HG02885 (cell line): ENCODE data around the gene DEFB113.
"Not testable (repeated sequence)": the region's sequence is repeated elsewhere in the genome, so short reads cannot be mapped to it uniquely, and the experiment has no call there.

Experiments used
- ATAC-seq: cut with Tn5 transposase; IDR thresholded peaks from one replicate; pipeline ENCODE4 v1.9.1; 2021; ENCODE audit warnings: mild to moderate bottlenecking; ENCODE audit not compliant: unreplicated experiment, poor library complexity

Gene DEFB113

GRCh38 chr6:49969605-49970004 is at the start of gene DEFB113:
TSS of gene DEFB113 (minus strand) at chr6:49969625. CDS start at chr6:49969625, 0 bp downstream.
- no peak for ATAC-seq

DNA sequence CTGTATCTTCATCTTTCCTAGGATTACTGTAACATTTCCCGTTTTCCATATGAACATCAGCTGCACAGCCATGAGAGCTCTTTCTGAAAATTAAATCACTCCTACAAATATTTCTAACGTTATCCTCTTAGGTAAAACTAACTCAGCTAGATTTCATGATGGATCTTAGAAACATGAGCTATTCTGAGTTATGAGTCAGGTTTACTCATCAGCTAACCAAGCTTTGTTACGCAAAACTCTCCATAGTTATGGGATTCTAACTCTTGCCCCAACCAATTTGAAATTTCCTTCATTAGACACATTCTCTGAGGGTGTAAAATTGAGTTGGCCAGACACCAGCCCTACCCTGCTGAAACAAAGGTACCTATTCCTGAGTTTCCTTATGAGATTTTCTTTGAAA is 38.4 kb upstream of the DEFB113 start:
- no peak for ATAC-seq

GRCh38 chr6:50003139-50003538 is 33.7 kb upstream of the DEFB113 start:
- no peak for ATAC-seq

DNA sequence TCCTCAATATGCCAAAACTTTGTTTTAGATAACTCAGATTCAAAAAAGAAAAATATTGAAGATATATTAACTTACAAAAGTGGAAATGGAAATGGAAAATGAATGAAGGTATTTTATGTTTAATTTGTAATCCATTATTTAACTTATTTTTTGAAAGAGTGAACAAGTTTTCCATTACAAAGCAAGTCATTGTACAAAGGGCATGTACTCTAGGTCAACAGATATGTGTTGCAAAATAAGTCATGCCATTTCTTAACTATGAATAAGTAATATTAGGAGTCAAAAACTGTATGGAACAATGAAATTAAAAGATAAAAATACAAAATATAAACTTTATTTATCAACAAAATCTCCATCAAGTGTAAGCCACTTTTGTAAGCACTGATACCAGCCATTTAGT is 25.9 kb upstream of the DEFB113 start:
- ATAC-seq: no peak

- no peak for ATAC-seq
Measured at GRCh38 chr6:49988900-49989299, 19.5 kb upstream of the DEFB113 start.

DNA sequence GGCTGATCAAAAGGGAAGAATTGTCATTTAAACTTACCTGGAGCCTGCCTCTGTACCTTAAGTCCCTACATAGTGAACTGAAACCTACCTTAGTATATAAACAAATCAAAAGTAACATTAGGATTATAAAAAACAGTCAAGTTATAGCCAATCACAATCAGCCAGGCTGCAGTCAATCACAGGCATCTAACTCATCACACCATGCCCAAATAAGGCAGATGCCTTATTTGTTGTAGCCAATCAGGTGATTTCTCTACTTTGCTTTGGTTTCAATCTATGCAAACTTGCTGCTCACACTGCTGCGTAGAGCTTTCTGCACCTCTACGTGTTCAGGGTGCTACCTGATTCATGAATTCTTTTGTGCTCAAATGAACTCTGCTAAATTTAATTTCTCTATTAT is 18.3 kb upstream of the DEFB113 start:
- no peak for ATAC-seq

DNA sequence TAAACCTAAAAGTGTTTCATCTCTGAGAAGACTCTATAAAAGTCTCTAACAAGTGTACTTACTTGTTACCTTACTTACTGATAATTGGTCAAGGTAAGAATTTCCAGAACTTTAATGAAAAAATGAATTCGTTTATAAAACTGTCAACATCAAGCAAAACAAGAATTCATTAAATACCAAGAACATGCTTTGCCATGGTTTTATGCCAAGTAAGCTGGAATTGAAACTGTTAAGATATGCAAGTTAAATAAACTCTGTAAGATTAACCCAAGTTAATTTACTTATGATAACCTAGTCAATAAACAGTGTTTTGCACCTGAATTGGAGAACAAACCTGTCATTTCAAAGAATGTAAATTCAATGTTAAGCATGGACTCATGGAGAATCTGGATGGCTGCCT is 17.1 kb upstream of the DEFB113 start:
- no peak for ATAC-seq

DNA sequence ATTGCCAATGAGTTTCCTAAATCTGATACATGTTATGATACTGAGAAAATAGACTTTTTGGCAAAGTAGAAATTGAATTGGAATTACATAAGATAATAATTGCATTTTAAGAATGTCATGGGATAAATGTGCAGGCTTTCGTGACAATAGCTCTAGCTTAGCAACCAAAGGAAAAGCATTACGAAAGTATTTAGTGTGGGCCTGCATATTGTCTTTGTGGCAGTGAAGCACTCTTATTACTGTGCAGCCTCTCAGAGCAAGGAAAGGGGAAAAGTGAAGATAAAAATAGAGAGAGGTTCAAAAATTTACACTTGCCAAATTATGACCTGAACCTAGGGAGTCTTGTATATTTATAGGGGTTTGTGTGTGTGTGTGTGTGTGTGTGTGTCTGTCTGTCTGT is 12.6 kb upstream of the DEFB113 start:
- no peak for ATAC-seq

DNA sequence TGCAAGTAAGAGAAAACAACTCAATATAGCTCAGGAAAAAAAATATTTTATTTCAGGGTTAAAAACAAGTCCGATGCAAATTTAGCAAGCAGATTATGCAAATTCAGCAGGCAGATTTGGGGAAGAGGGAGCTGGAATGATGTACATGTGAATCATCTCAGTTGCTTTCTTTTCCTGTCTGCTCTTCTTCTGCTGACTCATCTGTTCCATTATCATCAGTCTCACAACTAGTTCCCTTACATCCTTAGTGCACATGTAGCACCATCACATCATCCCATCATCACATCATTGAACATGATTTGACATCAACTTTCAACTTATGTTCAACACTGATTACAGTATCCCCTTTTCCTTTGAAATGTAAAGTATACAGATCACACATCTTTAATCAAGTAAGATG is 11.5 kb upstream of the DEFB113 start:
- ATAC-seq: peak; percentile 45

- ATAC-seq: no peak
Measured at GRCh38 chr6:49979584-49979983, 10.2 kb upstream of the DEFB113 start.

GRCh38 chr6:49978332-49979226 is 9.2 kb upstream of the DEFB113 start:
- ATAC-seq: no peak

DNA sequence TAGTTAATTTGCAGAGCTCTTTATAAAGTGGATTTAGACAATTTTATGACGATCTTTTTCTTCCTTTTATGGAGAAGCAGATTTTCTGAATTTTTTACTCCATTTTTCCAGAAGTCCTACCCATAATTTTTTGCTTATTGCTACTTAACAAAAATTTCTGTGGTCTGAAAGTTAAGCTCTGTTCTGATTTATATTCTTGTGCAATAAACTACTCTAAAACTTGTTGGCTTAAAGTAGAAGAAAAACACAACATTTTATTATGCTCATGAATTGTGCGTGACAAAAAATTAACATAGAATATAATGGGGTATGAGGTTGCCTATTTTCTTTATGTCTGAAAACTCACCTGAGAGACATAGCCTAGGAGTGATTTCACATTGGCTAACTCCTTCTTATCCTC is 2.6 kb downstream of the DEFB113 start:
- no peak for ATAC-seq

- ATAC-seq: no peak
Measured at GRCh38 chr6:49966334-49966733, 3.1 kb downstream of the DEFB113 start.

- ATAC-seq: no peak
Measured at GRCh38 chr6:49964064-49964463, 5.4 kb downstream of the DEFB113 start, which contains the start of gene DEFB114. TSS of gene DEFB114 (minus strand) at chr6:49964164. CDS start at chr6:49964105, 59 bp downstream.

DNA sequence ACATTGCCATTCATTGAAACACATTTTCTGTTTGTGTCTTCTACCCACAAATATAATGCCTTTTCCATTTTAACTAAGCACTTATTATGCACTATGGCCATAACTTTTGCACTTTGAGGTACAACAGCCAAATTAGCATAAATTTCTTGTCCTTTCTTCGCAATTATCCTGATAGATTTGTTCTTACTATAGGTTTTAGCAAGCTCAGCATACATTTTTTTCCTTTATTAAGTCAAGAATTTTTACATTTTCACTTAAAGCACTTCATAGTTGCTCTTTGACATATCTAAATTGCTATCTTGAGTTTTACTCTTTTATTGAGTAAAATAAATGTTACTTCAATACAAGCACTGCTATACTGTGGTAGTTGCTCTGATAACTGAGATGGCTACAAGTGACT is 11.2 kb downstream of the DEFB113 start:
- no peak for ATAC-seq

GRCh38 chr6:49955847-49956246 is 13.6 kb downstream of the DEFB113 start:
- no peak for ATAC-seq

GRCh38 chr6:49951926-49952325 is 17.5 kb downstream of the DEFB113 start:
- ATAC-seq: no peak

GRCh38 chr6:49950415-49950751 is 19.0 kb downstream of the DEFB113 start:
- ATAC-seq: no peak

DNA sequence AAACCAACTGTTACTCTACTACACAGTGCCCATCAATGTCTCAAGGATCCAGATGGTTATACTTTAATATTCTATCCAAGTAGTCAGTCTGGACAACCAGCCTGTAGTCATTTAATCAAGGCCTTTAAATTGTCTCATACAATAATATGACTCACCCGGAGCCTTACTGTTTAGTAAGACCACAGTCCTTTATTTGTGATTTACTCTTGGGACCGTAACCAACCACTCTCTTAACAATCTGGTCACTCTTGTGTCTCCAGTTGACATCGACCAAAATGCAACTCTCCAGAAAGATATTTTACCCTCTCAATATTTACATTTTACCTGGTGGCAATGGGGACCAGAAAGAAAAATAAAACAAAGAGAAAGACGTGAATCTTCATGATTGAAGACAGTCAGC is 20.4 kb downstream of the DEFB113 start:
- no peak for ATAC-seq

- no peak for ATAC-seq
Measured at GRCh38 chr6:49946835-49947234, 22.6 kb downstream of the DEFB113 start.

GRCh38 chr6:49944068-49944467 is 25.4 kb downstream of the DEFB113 start:
- not testable (repeated sequence) for ATAC-seq

DNA sequence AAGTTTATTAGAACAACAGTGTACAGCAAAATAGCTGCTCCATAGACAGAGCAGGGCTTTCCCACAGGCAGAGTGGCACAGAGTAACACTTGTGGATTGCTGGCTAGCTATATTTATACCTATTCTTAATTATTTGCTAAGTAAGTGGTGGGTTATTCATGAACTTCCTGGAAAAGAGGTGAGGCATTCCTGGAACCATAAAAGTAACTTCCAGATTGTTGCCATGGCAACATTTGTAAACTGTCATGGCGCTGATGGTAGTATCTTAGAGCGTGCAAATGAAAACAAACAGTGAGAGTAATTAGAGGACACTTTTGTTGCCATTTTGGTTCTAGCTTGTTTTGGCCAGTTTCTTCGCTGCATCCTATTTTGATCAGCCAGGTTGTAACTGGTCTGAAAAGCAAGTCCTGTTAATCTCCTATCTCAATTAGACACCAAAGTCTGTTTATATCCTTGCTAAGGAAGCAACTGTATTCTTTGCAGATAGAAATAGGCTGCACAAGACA is 29.4 kb downstream of the DEFB113 start:
- no peak for ATAC-seq
